GM21381 (cell line): ENCODE measurements around the gene SEMA6B.
"Not testable (repeated sequence)": the region's sequence is repeated elsewhere in the genome, so short reads cannot be mapped to it uniquely, and the experiment has no call there.

ENCODE experiments used
- ATAC-seq: cut with Tn5 transposase; IDR thresholded peaks from one replicate; pipeline ENCODE4 v1.9.1; 2021; ENCODE audit warnings: mild to moderate bottlenecking, moderate library complexity; ENCODE audit not compliant: unreplicated experiment

SEMA6B gene

GRCh38 chr19:4553092-4553695, 6.3 kb downstream of the SEMA6B start:
- ATAC-seq, result no peak

- ATAC-seq, result no peak
Measured at GRCh38 chr19:4552525-4552819, 7.0 kb downstream of the SEMA6B start.

DNA sequence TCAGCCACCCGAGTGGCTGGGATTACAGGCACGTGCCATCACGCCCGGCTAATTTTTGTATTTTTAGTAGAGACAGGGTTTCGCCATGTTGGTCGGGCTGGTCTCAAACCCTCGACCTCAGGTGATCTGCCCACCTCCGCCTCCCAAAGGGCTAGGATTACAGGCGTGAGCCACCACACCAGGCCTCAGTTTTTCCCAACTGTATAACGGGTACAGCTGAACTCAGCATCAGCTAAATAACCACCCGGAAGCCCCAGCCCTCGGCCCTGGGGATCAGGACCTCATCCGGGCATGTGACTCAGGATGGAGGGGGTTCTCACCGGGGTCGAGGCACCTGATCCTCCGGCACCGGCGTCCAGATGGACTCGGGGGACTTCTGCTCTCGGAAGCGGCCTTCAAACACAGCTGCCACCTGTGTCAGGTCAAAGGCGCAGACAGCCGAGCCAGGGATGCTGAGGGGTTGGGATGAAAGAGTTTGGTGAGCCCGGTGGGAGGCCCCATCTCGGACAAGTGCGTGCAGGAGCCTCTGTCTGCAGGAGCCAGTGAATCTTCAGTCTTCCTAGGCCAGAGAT, 8.9 kb downstream of the SEMA6B start:
- ATAC-seq, result no peak

DNA sequence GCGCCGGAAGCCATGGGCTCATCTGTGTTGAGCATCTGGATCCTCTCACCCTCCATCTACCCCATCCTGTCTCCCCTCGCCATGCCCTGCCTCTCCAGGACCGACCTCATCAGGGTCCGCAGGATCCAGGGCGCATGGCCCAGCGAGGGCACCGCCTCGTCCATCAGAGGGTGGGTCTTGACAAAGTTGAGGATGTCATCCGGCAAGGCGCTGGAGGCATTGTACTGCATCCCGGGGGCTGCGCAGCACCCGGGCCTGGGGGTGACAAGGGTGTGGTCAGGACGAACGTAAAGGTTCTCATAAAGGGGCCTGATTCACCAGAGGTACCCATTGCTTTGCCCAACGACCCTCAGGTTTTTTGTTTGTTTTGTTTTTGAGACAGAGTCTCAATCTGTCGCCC, 9.5 kb downstream of the SEMA6B start:
- no peak for ATAC-seq

GRCh38 chr19:4548238-4548584, 11.3 kb downstream of the SEMA6B start:
- ATAC-seq, result no peak

DNA sequence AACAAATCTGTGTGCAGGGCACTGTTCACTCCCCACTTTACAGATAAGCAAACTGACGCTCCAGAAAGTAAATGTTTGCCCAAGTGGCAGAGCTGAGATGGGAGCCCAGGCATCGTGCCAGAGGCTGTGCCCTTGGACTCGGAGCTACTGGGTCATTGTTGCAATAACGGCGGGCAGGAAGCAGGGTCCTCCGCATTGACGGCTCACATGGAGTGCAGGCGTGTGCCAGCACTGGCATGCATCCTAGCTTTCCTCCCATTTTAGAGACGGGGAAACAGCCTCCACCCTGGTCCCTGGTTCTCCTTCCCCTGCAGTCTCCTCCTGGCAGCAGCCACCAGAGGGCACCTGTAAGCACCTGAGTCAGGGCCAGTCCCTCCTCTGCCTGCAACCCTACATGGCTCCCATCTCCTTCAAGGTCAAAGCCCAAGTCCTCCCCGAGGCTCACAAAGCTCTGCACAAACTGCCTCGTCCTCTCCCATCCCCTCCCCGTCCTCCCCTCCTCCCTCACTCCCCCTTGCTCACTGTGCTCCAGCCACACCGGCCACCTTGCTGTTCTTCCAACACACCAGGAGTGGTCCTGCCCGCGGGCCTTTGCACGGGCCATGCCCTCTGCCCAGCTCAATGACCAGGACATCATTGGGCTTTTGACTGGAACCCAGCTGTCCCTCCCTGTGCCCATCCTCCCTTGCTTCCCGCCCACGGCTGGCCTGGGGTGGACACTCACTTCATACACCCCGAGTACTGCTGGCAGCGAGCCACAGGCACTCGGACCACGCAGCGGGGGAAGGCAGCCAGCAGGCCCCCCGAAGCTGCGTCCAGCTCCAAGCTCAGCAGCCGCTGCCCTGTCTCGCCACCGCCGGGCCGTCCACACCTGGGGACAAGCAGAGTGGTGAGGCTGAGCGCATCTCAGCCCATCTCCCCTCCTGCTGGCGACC, 11.9 kb downstream of the SEMA6B start:
- no peak for ATAC-seq

DNA sequence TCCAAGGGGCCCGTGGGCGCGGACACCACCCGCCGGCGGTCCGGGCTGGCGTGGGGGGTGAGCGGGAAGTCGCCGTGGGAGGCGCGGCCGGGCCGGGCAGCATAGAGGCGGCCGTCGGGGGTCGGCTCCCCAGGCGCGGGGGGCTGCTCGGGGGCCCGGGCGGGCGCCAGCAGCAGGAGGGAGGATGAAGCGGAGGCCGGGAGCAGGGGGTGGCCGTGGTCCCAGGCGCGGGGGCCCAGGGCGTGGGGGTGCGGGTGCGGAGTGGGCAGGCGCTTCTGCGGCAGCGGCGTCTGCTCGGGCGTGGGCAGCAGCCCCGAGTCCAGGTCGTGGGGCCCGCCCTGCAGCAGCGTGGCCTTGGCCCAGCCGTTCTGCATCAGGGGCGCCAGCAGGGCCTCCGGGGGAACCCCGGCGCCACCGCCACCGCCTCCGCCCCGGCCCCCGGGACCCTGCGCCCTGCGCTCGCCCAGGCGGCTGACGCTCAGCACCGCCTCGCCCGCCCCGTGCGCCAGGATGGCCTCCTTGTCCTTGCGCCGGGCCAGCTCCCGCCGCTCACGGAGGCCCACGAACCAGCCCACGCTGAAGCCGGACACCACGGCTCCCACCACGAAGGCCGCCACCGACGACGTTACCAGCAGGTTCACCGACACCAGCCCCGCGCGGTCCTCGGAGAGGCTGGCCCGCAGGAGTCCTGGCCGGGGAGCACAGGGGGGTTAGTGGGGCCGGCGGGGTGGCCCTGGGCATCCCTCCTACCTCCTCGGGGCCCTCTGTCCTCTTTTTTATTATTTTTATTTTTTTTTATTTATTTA, 15.4 kb downstream of the SEMA6B start:
- no peak for ATAC-seq

GRCh38 chr19:4542896-4543841, 16.3 kb downstream of the SEMA6B start:
- ATAC-seq, result no peak

DNA sequence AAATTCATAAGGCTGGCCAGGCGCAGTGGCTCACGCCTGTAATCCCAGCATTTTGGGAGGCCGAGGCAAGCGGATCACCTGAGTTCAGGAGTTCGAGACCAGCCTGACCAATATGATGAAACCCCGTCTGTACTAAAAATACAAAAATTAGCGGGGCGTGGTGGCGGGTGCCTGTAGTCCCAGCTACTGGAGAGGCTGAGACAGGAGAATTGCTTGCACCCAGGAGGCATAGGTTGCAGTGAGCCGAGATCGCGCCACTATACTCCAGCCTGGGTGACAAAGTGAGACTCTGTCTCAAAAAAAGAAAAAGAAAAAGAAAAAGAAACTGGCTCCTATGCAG, 17.7 kb downstream of the SEMA6B start:
- ATAC-seq, result not testable (repeated sequence)

- ATAC-seq, result no peak
Measured at GRCh38 chr19:4541114-4541805, 18.2 kb downstream of the SEMA6B start.

- ATAC-seq, result no peak
Measured at GRCh38 chr19:4539693-4540581, 19.5 kb downstream of the SEMA6B start, which contains the start of gene LRG1. TSS of gene LRG1 (minus strand) at chr19:4540036. CDS start at chr19:4540013, 23 bp downstream.

DNA sequence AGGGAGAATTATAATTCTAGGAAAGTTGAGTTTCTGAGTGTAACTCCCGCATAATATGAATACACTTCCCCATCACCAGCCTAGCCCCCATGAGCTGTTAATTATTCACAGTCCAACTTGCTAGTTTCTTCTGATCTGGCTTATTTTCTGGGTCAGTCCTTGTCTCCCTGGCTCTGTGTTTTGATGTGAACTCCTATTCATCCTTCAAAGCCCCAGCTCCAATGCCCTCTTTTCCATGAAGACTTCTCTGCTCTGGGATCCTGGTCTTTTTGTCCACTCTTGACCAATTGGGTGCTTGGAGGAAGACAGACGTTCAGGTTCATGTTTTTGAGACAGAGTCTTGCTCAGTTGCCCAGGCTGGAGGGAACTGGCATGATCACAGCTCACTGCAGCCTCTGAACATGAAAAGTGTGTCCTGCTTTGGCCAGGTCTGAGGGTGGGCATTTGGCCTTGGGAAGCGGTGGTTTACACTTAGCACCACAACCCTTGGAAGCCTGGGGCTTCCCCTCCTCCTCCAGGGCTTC, 20.3 kb downstream of the SEMA6B start:
- ATAC-seq, result no peak

GRCh38 chr19:4538601-4538954, 20.9 kb downstream of the SEMA6B start:
- ATAC-seq, result no peak

DNA sequence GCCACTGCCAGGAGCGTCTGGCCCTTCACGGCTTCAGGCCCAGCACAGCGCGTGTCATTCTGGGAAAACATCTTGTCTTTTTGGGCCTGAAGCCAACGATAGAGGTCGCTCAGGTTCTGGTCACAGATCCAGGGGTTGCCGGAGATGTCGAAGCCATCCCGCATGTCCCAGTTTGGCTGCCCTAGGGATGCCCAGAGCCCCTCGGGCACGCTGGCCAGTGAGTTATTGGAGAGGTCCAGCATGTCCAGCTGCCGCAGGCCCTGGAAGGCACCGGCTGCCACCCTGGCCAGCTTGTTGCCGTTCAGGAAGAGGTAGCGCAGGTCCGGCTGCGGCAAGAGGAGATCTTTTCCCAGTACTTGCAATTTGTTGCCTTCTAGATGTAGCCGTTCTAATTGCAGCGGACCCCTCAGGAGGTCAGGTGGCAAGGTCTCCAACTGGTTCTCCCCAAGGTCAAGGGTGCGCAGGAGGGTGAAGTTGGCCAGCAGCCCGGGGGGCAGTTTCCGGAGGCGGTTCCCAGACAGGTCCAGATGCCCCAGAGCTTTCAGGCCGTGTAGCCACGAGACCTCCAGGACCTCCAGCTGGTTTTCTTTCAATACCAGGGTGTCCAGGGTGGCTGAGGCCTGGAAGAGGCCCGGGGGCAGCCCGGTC, 21.4 kb downstream of the SEMA6B start:
- ATAC-seq, result no peak

- ATAC-seq, result no peak
Measured at GRCh38 chr19:4536798-4537197, 22.7 kb downstream of the SEMA6B start.

DNA sequence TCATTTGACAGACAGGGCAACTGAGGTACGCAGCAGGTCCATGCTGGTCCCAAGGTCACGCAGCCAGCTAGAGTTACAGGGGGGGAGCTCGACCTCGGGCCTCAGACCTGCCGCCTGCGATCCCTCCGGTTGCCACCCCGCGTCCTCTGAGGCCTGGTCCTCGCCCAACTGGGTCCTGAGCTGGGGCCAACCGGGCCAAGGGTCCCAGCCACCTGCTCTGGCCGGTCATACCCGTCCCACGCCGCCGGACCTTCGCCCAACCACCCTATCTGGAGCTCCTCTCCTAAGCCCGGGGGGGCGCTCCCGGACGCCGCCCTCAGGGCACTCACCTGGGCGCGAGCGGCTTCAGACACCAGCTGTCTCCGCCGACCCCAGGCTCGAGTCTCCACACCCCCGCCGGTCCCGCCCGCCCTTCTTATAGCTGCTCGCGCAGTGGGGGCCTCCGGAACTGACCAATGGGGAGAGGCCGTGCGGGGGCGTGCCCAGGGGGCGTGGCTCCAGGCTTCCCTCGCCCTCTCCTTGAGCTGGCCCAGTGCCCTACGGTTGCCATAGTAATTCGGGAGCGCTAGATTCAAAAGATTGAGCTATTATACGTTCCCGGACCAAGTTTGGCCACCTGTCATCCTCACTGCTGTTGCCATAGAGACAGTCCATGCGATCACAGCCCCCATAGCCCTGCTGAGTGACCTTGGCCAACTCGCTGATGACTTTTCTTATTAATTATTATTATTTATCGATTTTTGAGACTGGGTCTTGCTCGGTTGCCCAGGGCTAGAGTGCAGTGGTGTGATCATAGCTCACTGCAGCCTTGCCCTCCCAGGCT, 24.4 kb downstream of the SEMA6B start, which contains the start of gene PLIN5:
Gene PLIN5 (minus strand): TSS at position 389 of the 823 bp plus-strand sequence. CDS start 1,150 bp downstream, outside the sequence.
- ATAC-seq, result no peak

DNA sequence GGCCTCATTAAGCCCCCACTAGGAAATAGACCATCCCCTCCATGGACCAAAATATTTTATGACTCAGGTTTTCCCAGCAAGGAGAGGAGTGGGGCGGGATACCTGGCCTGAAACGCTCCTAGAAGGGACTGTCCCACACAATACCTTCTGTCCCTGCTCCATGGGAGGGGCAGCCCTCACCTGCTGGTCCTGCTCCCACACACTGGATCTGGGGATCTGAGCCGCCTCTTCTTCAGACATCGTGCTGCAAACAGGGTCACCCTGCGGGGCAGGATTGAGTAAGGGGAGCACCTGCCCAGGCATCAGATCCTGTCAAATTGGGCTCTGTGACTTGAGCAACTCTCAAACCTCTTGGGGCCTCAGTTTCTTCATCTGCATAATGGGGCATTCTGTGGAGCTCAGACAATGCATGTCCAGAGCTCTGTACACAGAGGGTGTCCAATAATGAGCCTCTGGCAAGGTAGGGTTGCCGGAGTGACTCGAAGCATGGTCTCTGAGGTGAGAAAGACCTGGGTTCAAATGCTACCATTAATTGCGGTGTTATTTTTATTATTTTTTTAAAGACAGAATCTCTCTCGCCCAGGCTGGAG, 25.6 kb downstream of the SEMA6B start:
- no peak for ATAC-seq
